SK-N-SH treated with all-trans-retinoic acid at 6 μM for 48 hours (cell line): Measurements from ENCODE around the gene RAD51B.

Experiments
- ARNTL ChIP-seq: fragments of 450-650 bp; formaldehyde crosslinking; IDR thresholded peaks from 2 replicates; pipeline ENCODE4 v1.5.0; 2020; ENCODE audit warnings: low read depth, mild to moderate bottlenecking, moderate library complexity, borderline replicate concordance
- GLIS3 ChIP-seq: fragments of 250-450 bp; sonication (Bioruptor Pico); IDR thresholded peaks from 2 replicates; pipeline ENCODE4 v1.5.0; 2020; ENCODE audit warnings: mild to moderate bottlenecking, moderate library complexity
- ISL1 ChIP-seq: fragments of 250-450 bp; sonication (Bioruptor Pico); IDR thresholded peaks from 2 replicates; pipeline ENCODE4 v2.1.2; 2022; ENCODE audit warnings: mild to moderate bottlenecking, moderate library complexity
- OSR1 ChIP-seq: fragments of 250-450 bp; sonication (Bioruptor Pico); IDR thresholded peaks from 2 replicates; pipeline ENCODE4 v1.8.0; 2022; ENCODE audit warnings: moderate library complexity, mild to moderate bottlenecking, inconsistent platforms
- RARB ChIP-seq: fragments of 250-450 bp; sonication (Bioruptor Pico); IDR thresholded peaks from 2 replicates; pipeline ENCODE4 v1.8.0; 2021; ENCODE audit warnings: mild to moderate bottlenecking, moderate library complexity
- TCF4 ChIP-seq: fragments of 250-450 bp; sonication (Bioruptor Pico); IDR thresholded peaks from 2 replicates; pipeline ENCODE4 v1.8.0; 2021; ENCODE audit warnings: mild to moderate bottlenecking, moderate library complexity, borderline replicate concordance
- ZC3H10 ChIP-seq: fragments of 250-450 bp; sonication (Bioruptor Pico); IDR thresholded peaks from 2 replicates; pipeline ENCODE4 v1.5.1; 2021; ENCODE audit warnings: mild to moderate bottlenecking, moderate library complexity
- ZFP3 ChIP-seq: fragments of 250-450 bp; sonication (Bioruptor Pico); IDR thresholded peaks from 2 replicates; pipeline ENCODE4 v1.5.0; 2020; ENCODE audit warnings: mild to moderate bottlenecking, moderate library complexity
- ZFP30 ChIP-seq: fragments of 450-650 bp; formaldehyde crosslinking; IDR thresholded peaks from 2 replicates; pipeline ENCODE4 v1.5.0; 2022; ENCODE audit warnings: mild to moderate bottlenecking, moderate library complexity
- TF ChIP-seq, protein P1 (sequence below): fragments of 250-450 bp; sonication (Bioruptor Pico); IDR thresholded peaks from 2 replicates; pipeline ENCODE4 v1.5.1; 2020; ENCODE audit warnings: low read depth, mild to moderate bottlenecking, moderate library complexity
- TF ChIP-seq, protein P2 (sequence below): fragments of 250-450 bp; sonication (Bioruptor Pico); IDR thresholded peaks from 2 replicates; pipeline ENCODE4 v1.8.0; 2021; ENCODE audit warnings: low read depth, mild to moderate bottlenecking, moderate library complexity, borderline replicate concordance
- TF ChIP-seq, protein P3 (sequence below): fragments of 250-450 bp; sonication (Bioruptor Pico); IDR thresholded peaks from 2 replicates; pipeline ENCODE4 v1.8.0; 2020; ENCODE audit warnings: mild to moderate bottlenecking, moderate library complexity, borderline replicate concordance

DNA sequence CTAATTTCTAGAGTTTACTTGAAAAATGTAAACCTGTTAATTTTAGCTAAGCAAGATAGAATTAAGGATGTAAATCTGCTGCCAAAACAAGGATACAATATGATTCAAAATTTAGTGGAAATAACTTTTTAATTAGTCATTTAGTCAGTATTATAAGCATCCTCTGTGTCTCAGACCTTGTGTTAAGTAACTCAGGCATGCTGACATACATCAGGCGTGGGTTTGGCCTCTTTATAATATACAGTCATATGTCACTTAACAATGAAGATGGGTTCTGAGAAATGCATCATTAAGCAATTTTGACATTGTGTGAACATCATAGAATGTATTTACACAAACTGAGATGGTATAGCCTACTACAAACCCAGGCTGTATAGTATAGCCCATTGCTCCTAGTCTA, 586.4 kb downstream of the RAD51B start:
- TF ChIP-seq ZC3H10 (CRISPR knock-in tag), result no peak
- TF ChIP-seq, protein P1, sequence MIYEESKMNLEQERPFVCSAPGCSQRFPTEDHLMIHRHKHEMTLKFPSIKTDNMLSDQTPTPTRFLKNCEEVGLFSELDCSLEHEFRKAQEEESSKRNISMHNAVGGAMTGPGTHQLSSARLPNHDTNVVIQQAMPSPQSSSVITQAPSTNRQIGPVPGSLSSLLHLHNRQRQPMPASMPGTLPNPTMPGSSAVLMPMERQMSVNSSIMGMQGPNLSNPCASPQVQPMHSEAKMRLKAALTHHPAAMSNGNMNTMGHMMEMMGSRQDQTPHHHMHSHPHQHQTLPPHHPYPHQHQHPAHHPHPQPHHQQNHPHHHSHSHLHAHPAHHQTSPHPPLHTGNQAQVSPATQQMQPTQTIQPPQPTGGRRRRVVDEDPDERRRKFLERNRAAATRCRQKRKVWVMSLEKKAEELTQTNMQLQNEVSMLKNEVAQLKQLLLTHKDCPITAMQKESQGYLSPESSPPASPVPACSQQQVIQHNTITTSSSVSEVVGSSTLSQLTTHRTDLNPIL (CRISPR knock-in tag), result no peak
- TF ChIP-seq ISL1, result no peak
- TF ChIP-seq, protein P2, sequence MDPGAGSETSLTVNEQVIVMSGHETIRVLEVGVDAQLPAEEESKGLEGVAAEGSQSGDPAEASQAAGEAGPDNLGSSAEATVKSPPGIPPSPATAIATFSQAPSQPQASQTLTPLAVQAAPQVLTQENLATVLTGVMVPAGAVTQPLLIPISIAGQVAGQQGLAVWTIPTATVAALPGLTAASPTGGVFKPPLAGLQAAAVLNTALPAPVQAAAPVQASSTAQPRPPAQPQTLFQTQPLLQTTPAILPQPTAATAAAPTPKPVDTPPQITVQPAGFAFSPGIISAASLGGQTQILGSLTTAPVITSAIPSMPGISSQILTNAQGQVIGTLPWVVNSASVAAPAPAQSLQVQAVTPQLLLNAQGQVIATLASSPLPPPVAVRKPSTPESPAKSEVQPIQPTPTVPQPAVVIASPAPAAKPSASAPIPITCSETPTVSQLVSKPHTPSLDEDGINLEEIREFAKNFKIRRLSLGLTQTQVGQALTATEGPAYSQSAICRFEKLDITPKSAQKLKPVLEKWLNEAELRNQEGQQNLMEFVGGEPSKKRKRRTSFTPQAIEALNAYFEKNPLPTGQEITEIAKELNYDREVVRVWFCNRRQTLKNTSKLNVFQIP (CRISPR knock-in tag), result no peak
- TF ChIP-seq RARB (CRISPR knock-in tag), result no peak
- TF ChIP-seq ZFP3 (CRISPR knock-in tag), result no peak
- no peak for TF ChIP-seq OSR1 (CRISPR knock-in tag)
- no peak for TF ChIP-seq GLIS3 (CRISPR knock-in tag)
- TF ChIP-seq, protein P3, sequence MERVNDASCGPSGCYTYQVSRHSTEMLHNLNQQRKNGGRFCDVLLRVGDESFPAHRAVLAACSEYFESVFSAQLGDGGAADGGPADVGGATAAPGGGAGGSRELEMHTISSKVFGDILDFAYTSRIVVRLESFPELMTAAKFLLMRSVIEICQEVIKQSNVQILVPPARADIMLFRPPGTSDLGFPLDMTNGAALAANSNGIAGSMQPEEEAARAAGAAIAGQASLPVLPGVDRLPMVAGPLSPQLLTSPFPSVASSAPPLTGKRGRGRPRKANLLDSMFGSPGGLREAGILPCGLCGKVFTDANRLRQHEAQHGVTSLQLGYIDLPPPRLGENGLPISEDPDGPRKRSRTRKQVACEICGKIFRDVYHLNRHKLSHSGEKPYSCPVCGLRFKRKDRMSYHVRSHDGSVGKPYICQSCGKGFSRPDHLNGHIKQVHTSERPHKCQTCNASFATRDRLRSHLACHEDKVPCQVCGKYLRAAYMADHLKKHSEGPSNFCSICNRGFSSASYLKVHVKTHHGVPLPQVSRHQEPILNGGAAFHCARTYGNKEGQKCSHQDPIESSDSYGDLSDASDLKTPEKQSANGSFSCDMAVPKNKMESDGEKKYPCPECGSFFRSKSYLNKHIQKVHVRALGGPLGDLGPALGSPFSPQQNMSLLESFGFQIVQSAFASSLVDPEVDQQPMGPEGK (CRISPR knock-in tag), result no peak
- no peak for TF ChIP-seq ARNTL
- no peak for TF ChIP-seq ZFP30
- TF ChIP-seq TCF4 (CRISPR knock-in tag), result no peak
